NCI-H2171 (cell line): ENCODE data around the gene RITA1.
"Not testable (repeated sequence)": the region's sequence is repeated elsewhere in the genome, so short reads cannot be mapped to it uniquely, and the experiment has no call there.

Source experiments
- DNase-seq: peaks from one replicate; lab custom pipeline; 2025; lab: John Stamatoyannopoulos, UW

RITA1 gene

DNA sequence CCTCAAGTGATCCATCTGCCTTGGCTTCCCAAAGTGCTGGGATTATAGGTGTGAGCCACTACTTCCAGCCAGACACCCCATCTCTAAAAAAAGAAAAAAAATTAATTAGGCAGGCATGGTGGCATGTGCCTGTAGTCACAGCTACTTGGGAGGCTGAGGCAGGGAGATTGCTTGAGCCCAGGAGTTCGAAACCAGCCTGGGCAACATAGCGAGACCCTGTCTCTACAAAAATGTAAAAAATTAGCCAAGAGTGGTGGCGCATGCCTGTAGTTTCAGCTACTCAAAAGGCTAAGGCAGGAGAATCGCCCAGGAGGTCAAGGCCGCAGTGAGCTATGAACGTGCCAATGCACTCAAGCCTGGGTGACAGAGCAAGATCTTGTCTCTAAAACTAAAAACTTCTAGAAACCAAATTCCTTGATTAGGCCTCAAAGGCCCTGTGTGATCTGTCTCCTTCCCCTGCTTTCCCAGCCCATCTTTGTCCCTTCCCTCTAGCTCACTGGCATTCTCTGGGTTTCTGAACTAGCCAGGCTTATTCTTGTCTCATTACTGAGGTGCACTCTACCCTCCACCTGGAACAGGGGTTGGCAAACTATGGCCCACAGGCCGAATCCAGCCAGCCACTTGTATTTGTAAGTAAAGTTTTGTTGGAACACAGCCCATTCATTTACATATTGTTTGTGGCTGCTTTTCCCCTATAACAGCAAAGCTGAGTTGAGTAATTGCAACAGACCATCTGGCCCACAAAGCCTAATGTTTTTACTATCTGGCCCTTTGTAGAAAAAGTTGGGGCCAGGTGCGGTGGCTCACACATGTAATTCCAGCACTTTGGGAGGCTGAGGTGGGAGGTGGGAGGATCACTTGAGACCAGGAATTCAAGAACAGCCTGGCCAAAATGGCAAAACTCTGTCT, 18.6 kb downstream of the RITA1 start:
- DNase-seq, result no peak

DNA sequence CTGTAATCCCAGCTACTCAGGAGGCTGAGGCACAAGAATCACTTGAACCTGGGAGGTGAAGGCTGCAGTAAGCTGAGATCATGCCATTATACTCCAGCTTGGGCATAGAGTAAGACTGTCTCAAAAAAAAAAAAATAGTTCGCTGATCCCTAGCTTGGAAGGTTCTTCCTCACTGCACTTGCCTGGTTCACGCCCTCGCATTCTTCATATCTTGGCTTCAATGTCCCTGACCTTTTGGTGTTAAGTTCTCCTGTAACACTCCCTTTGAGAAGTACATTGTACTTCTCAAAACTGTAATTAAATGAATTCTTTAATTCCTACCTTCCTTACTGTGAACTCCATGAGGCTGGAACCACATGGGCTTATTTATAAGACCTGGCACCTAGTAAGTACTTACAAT, 19.3 kb downstream of the RITA1 start:
- no peak for DNase-seq

DNA sequence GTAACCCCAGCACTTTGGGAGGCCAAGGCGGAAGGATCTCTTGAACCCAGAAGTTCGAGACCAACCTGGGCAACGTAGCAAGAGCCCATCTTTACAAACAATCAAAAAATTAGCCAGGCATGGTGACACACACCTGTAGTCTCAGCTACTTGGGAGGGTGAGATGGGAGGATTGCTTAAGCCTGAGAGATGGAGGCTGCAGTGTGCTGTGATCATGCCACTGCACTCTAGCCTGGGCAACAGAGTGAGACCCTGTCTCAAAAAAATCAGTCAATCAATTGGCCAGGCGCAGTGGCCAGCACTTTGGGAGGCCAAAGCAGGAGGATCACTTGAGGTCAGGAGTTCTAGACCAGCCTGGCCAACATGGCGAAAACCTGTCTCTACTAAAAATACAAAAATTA, 21.3 kb downstream of the RITA1 start:
- not testable (repeated sequence) for DNase-seq

DNA sequence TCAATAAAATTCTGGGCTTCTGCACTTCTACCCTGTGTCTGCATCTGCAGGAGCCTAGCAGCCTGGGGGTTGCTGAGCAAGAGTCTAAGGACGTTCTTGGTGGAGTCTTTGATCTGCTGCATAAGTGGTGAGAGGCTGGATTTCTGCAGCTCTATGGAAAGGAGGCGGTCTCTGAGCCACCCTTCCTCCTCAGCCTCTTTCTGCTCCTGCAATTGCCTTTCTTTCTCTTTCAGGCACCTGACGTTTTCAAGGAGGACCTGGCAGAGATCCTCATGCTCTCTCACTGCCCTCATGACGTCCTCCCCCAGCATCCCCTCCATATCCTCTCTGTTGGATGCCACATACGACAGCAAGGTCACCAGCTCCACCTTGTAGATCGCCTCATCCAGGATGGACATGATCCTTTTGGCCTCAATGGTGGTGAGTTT, 22.1 kb downstream of the RITA1 start:
- DNase-seq, result no peak

DNA sequence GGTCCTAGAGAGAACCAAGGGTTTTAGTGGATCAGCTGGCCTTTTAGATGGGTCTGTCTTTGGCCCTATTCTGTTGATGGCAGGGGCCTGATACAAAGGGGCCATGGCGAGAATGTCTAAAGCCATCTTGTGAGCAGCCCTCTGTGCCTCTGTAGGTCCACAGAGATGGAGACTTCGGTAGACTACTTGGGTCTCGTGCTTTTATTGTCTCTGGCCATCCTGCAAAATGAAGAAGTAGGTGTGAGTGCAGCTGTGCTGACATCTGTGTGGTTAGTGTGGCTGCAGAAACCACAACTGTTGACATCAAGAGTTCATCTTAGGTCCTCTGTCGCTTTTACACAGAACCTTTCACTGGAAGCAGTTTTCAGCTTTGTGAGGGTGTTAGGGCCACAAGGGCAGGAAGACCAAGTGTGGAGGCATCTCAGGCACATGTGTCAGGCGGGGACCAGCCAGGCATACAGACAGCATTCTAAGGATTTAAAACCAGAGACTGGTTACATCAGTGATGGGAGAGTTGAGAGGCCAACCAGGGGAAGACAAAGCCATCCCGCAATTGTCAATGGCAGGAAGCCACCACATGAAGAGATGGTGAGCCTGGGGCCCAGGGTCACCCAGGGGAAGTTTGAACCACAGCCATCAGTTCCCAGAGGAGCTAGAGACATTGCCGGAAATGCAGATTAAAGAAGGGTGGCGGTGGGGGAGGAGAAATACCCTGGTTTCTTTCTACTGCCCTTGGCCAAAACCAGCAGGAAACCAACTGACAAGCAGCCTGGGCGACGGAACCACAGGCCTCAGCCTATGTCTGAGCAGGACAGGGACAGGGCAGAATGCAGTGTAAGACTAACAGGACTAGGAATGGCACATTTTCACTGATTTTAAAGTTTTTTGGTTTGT, 22.8 kb downstream of the RITA1 start:
- DNase-seq, result no peak

DNA sequence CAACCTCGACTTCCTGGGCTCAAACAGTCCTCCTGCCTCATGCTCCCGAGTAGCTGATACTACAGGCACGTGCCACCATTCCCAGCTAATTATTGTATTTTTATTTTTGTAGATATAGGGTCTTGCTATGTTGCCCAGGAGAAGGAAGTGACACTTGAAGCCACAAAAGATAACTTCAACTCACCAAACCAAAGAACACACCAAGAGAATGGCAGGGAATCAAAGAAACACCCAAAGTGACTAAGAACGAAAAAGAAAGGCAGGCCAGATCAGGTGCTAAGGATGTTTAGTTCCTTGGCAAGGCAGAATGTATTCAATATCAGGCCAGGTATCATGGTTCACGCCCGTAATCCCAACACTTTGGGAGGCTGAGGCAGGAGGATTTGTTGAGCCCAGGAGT, 25.6 kb downstream of the RITA1 start:
- no peak for DNase-seq

DNA sequence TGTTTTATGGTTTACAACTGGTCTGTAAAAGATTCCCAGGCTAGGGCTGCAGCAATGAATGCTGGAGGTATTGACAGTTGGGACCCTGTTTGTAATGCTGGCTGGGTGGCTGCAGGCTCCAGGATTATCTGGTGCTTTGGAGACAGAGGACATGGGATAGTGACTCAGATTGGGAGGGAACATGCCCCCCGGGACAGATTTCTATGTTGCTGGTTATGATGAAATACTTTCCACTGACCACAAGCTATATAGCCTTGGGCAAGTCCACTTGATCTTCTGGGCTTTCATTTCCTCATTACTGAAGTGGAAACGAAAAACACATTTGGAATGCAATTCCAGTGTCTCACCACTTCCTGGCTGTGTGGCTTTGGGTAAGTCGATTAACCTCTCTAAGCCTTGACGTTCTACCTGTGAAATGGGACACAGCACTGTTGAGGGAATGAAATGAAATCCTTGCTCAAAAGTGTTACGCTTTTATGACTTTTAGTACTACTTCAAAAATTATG, 29.4 kb downstream of the RITA1 start:
- DNase-seq, result no peak

DNA sequence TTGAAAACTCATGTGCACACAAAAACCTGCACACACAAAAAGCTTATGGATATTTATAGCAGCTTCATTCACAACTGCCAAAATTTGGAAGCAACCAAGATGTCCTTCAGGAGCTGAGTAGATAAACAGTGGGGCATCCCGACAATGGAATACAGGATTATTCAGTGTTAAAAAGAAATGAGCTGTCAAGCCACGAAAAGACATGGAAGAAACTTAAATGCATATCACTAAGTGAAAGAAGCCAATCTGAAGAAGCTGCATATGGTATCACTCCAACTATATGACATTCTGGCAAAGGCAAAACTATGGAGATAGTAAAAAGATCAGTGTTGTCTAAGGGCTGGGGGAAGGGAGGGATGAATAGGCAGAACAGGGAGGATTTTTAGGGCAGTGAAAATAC, 30.5 kb downstream of the RITA1 start:
- no peak for DNase-seq

DNA sequence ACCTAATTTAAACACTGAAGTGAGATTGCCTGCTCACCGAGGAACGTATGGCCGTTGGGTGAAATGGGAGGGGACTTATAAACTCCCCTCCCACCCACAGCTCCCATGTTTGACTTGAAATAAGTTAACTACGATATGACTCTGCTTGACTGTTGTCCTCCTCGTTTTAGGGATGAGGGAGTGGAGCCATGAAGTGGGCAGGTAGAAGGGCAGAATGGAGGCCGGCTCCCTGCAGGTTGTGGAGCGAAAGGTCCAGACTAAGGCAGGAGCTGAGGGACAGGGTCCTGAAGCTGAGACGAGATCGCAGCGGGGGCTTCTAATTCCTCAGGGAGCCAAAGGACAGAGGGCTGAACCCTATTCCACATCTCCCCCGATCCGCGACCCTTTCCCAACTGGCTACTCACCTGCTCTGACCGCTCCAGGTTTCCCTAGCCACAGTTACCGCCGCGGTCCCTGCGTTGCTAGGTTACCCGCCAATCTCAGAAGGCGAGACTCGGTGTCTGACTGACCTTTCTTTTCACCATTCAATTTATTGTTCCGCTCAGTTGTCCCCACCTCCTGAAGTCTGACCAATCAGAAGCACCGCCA, 35.2 kb downstream of the RITA1 start:
- DNase-seq, result no peak

DNA sequence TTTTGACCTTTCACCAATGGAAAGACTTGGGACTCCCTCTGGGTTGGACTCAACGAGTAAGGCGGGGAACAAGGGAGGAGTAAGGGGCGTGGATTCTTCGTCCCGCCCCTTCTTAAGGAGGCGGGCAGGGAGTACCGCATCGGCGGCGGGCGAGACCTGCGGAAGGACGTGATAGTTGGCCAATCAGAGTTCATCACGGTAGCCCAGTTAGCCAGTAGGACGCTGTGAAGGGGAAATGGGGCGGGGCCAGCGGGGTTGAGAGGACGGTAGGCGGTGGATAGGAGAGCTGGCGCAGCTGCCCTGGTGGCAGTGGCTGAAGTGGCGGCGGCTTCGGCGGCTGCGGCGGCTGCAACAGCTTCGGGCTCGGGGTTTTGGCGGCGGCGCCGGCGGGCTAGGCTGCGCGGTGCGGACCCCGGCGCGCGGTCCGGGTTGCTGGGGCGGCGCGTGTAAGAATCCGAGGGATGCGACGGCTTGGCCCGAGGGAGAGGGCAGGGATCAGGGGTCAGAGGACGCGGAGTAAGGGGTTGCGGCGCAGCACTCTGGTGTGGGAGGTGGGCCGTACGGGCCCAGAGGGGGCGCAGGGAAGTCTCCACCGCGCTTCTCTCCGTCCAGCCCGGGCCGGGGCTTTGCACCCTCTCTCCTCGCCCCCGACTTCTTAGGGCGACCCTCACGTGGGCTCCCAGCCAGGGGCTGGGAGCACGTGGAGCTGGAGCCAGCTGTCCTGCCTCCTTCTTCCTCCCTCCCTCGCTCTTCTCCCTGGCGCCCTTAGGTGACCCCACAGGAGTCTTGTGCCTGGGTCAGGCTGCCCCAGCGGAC, 35.9 kb downstream of the RITA1 start, which contains the start of gene TPCN1:
TSS of gene TPCN1 (plus strand) at position 284 of the 816 bp plus-strand sequence. CDS start 5,389 bp downstream, outside the sequence.
- DNase-seq, result peak; percentile 99

DNA sequence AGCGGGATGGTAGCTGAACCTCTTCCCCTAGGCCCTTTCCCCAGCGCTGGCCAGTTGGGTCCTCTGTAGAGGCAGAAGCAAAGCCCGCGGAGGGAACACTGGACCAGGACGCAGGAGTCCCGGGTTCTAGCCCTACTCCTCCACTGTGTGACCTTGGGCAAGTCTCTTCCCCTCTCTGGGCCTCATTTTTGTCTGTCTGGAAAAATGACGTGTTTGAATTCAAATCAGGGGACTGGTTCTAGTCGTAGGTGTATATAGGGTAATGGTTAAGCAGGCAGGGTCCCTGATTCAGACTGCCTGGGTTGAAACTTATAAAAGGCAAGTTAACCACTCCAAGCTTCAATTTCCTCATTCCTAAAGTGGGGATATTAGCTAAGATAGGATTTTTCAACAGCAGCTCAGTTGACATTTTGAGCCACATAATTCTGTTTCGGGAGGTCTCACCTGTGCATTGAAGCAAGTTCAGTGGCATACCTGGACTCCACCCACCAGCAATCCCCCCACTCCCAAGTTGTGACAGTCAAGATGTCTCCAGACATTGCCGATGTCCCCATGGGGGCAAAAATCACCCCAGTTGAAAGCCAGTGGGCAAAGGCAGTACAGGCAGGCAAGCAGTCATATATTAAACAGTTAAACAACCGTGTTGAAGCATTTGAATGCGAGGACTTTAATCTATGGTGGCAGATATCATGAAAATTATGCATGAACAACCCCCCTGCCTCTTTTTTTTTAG, 36.6 kb downstream of the RITA1 start:
- no peak for DNase-seq

DNA sequence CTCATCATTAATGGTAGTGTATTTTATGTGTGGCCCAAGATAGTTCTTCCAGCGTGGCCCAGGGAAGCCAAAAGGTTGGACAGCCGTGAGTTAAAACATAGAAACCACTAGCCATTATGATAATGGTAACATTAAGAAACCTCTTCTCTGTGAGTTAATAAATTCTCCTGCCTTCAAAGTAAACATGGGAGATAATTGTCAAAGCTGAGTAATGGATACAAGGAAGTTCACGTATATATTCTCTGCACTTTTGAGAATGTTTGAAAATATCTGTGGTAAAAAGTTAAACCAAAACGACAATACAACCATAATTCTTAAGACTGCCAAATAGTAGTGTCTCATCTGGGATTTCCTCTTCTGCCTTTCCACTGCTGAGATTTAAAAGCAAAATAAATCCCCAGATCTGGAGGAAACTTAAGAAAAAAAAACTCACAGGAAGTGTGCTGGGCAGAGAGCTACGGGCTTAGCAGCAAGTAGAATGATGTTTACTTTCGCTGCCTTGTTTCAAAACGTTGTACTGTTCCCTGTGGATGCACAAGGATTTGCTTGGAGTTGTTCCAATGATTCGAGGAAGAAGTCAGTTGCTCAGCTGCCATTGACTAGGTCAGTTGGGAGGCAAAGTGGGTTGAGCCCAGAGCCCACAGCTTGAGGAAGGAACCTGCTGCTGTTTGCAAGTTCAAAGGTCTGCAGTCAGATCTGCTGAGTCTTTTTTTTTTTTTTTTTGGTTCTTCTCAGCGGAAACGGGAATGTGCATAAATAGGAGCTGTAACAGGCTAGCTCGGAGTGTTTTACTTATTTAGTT, 37.4 kb downstream of the RITA1 start:
- DNase-seq, result no peak

DNA sequence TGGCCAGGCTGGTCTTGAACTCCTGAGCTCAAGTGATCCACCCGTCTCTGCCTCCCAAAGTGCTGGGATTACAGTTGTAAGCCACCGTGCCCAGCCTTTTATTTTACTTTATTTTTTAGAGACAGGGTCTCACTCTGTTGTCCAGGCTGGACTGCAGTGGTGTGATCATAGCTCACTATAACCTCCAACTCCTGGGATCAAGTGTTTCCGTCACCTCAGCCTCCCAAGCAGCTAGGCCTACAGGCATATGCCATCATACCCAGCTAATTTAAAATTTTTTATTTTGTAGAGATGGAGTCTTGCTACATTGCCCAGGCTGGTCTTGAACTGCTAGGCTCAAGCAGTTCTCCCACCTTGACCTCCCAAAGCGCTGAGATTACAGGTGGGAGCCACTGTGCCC, 39.4 kb downstream of the RITA1 start:
- no peak for DNase-seq

DNA sequence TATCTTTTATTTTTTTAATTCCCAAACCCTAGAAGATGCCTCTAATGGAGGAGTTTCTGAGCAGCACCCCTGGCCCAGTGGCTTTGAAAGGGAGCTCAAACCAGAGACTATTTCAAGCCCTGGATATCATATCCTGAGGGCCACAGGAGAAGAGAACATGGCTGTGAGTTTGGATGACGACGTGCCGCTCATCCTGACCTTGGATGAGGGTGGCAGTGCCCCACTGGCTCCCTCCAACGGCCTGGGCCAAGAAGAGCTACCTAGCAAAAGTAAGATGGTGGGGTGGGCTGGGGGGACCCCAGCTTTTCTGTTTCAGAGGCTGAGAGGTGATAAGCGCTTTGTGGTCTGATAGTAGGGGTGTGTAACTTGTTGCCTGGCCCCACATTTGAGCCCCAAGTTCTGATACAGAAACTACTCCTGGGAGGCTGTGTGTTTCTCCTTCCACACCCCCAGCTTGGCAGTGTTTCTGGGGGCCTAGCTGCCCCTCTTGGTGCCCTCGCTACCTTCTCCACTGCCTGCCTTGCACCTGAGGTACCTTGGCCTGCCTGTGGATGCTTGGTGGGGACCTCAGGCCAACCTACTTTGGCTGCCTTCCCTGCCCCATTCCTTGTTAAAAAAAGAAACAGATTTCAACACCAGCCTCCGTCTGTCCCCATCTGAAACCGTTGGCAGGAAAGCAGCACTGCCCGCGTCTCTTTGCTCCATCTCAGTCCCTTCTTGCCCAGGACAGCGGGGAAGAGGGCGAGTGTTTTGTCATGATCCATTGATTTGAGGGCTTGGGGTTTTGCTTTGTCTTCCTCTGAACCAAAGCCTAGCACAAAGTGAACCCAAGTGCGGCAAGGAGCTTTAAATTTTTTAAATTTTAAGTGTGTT, 41.4 kb downstream of the RITA1 start:
- no peak for DNase-seq

DNA sequence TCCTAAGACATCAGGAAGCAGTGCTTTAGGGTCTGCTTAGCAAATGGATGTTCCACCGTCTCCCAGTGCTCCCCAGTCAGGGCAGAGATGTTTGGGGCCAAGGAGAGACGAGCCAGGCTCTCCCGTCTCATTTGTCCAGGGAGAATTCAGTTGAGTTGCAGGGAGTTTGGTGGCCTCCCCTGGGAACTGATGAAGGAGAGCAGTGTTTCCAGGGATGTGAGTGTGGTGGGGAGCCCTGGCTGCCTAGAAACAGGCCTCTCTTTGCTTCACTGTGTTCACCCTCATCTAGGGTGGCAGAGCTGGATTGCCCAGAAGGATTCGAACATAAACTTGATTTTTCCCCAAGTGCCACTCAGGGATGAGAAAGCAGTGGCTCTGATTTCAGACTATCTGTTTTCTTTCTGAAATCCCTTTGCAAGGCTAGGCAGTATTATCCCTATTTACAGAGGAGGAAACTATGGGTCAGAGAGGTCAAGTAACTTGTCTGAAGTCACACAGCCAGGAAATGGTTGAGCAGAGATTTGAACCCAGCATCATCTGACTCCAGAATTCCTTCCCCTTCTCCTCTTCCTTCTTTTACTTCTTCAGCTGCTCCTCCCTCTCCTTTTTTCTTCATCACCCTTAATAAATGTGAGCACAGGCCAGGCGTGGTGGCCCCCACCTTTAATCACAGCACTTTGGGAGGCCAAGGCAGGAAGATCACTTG, 42.3 kb downstream of the RITA1 start:
- no peak for DNase-seq

DNA sequence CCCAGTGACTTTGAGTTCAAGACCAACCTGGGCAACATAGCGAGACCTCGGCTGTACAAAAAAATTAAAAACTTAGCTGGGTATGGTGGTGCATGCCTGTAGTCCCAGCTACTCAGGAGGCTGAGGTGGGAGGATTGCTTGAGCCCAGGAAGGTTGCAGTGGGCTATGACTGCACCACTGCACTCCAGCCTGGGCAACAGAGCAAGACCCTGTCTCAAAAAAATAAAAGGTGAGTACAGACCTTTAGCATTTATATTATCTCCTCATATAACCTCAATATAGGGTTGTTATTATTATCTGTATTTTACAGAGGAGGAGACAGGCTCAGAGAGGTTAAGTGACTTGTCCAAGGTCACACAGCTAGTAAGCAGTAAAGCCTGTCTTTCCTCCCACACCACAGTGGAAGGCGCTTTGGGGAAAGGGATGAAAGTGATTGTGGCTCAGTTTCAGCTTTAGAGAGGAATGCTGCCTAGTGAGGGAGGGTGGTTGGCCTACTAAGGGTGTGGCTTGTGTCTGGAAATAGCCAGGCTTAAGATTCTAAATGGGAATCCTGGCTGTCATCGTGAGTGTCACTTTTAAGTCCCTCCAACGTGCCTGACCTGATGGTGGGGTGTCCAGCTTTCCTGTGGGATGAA, 43.0 kb downstream of the RITA1 start:
- DNase-seq, result no peak
